Neural cell (in vitro differentiated cells): Measurements from ENCODE around the gene PMEPA1. TPM values are rescaled to one million over a fixed set of nuclear protein-coding genes. Genes with fewer than 3 reads are reported as not detected.

Source experiments
- H2AFZ ChIP-seq: fragments of 200-600, 300-800 bp; sonication (generic), shearing (Covaris generic); 2 replicates; pipeline ENCODE4 v1.6.0; 2014; ENCODE audit warnings: low read depth, mild to moderate bottlenecking, antibody characterized with exemption, low read length, moderate library complexity
- H3F3A ChIP-seq: fragments of 200-600 bp; shearing (Covaris generic); 2 replicates; pipeline ENCODE4 v1.6.1; 2016; ENCODE audit warnings: mild to moderate bottlenecking, moderate library complexity, mixed read lengths, antibody characterized with exemption, low read length; ENCODE audit not compliant: insufficient read depth, poor library complexity, severe bottlenecking
- H3K27ac ChIP-seq: fragments of 200-600, 300-800 bp; sonication (generic), shearing (Covaris generic); 2 replicates; pipeline ENCODE4 v1.5.1; 2014; ENCODE audit warnings: mild to moderate bottlenecking, low read length, moderate library complexity
- H3K27me3 ChIP-seq: fragments of 300-800, 200-600 bp; sonication (generic), shearing (Covaris generic); 2 replicates; pipeline ENCODE4 v1.6.0; 2014; ENCODE audit warnings: mild to moderate bottlenecking, low read depth, low read length, moderate library complexity; ENCODE audit not compliant: insufficient read depth
- H3K36me3 ChIP-seq: fragments of 300-800, 200-600 bp; sonication (generic), shearing (Covaris generic); 2 replicates; pipeline ENCODE4 v1.5.1; 2014; ENCODE audit warnings: mild to moderate bottlenecking, antibody characterized with exemption, low read length, moderate library complexity; ENCODE audit not compliant: insufficient read depth
- H3K4me2 ChIP-seq: fragments of 300-800, 200-600 bp; sonication (generic), shearing (Covaris generic); 2 replicates; pipeline ENCODE4 v1.6.0; 2014; ENCODE audit warnings: mild to moderate bottlenecking, low read length
- H3K4me3 ChIP-seq: fragments of 300-800, 200-600 bp; sonication (generic), shearing (Covaris generic); 2 replicates; pipeline ENCODE4 v1.5.1; 2014; ENCODE audit warnings: mild to moderate bottlenecking, low read length, moderate library complexity
- H3K79me2 ChIP-seq: fragments of 200-600 bp; shearing (Covaris generic); replicated peaks from 2 replicates; pipeline ENCODE4 v1.6.0; 2014; ENCODE audit warnings: mild to moderate bottlenecking, low read length, moderate library complexity; ENCODE audit not compliant: insufficient read depth
- H3K9ac ChIP-seq: fragments of 300-800, 200-600 bp; sonication (generic), shearing (Covaris generic); 2 replicates; pipeline ENCODE4 v1.6.1; 2016; ENCODE audit warnings: mild to moderate bottlenecking, low read length, mixed read lengths
- H3K9me2 ChIP-seq: fragments of 200-600 bp; shearing (Covaris generic); 2 replicates; pipeline ENCODE4 v1.6.1; 2016; ENCODE audit warnings: mild to moderate bottlenecking, low read length, mixed read lengths; ENCODE audit not compliant: insufficient read depth
- H3K9me3 ChIP-seq: fragments of 200-600, 300-800 bp; sonication (generic), shearing (Covaris generic); 2 replicates; pipeline ENCODE4 v1.6.1; 2016; ENCODE audit warnings: mild to moderate bottlenecking, mixed run types, low read length, moderate library complexity, mixed read lengths
- H4K20me1 ChIP-seq: fragments of 200-600 bp; shearing (Covaris generic); 2 replicates; pipeline ENCODE4 v1.6.1; 2016; ENCODE audit warnings: mild to moderate bottlenecking, mixed run types; ENCODE audit not compliant: insufficient read depth
- EP300 ChIP-seq: fragments of 450-650 bp; conservative IDR thresholded peaks from 2 replicates; pipeline ENCODE4 v1.6.1; 2014; ENCODE audit warnings: antibody characterized with exemption, mild to moderate bottlenecking, moderate library complexity; ENCODE audit not compliant: poor library complexity, severe bottlenecking
- MXI1 ChIP-seq: fragments of 450-650 bp; conservative IDR thresholded peaks from 2 replicates; pipeline ENCODE4 v1.6.1; 2014; ENCODE audit warnings: antibody characterized with exemption, mild to moderate bottlenecking; ENCODE audit not compliant: poor library complexity, severe bottlenecking
- POLR2AphosphoS5 ChIP-seq: IDR thresholded peaks from 2 replicates; pipeline ENCODE4 v1.6.1; 2012
- RAD21 ChIP-seq: fragments of 450-650 bp; conservative IDR thresholded peaks from 2 replicates; pipeline ENCODE4 v1.6.1; 2014; ENCODE audit warnings: antibody characterized with exemption, mild to moderate bottlenecking, moderate library complexity
- REST ChIP-seq: IDR thresholded peaks from 2 replicates; pipeline ENCODE4 v1.6.1; 2012; ENCODE audit warnings: borderline replicate concordance
- SMC3 ChIP-seq: fragments of 450-650 bp; conservative IDR thresholded peaks from 2 replicates; pipeline ENCODE4 v1.6.1; 2014; ENCODE audit warnings: antibody characterized with exemption, mild to moderate bottlenecking, moderate library complexity; ENCODE audit not compliant: poor library complexity
- TAF1 ChIP-seq: IDR thresholded peaks from 2 replicates; pipeline ENCODE4 v1.6.1; 2012; ENCODE audit warnings: low read depth
- polyA plus RNA-seq: library from polyadenylated mRNA; depleted of rRNA; stranded (reverse); fragments of >200 nt; gene quantifications from 2 replicates; pipeline ENCODE4 v1.2.3, GENCODE V29; 2014
- TF ChIP-seq, protein P1 (sequence below): fragments of 450-650 bp; IDR thresholded peaks from 2 replicates; pipeline ENCODE4 v1.5.1; 2014; ENCODE audit warnings: antibody characterized with exemption, mild to moderate bottlenecking, moderate library complexity; ENCODE audit not compliant: poor library complexity, severe bottlenecking

The PMEPA1 gene
- polyA plus RNA-seq, 1 donor from 2014 or later = 5.0 TPM

DNA sequence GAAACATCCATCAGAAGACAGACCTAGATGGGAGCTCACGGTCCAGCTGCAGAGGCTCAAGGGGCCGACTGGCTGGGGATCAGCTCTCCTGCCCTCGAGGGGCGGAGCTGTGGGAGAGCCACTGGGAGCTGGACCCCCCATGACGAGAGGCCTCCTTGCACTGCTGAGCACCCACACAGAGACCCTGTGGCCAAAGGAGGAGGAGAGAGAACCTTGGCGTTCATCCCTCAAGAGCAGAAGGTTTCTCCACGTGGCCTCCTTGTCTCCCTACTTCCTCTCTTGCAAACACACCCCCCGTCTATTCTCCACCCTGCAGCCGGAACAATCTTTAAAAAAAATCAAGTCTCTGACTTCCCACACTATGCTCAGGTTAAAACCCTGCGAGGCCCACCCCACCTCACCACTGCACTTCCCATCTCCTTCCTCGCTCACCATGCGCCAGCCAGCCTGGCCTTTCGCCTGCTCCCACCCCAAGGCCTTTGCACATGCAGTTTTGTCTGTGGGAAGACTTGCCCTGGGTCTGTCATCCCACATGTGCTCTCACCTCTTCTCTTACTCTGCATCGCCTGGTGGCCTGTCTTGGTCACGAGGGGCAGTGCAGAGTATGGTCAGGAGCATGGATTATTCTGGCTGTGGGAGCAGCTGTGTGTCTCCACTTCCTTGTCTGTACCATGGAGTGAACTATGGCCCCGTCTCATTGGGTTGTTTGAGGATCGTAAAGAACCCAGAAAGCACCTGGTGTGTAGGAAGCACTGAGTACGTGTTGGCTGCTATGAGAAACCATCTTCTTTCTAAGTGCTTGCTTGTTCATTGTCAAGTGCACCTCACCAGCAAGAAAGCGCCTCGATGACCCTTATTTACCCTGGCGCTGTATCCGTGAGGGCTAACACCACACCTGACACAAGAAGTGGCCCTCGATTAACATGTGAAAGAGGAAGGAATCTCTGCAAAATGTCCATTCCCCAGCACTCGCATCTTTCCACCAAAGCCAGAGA, 32.9 kb downstream of the PMEPA1 start:
- H4K20me1 ChIP-seq = no peaks in the 10 kb centered on the region
- H3K36me3 ChIP-seq = no peaks in the 10 kb centered on the region
- H3K27ac ChIP-seq = no peak overlapping the region
- H3K79me2 ChIP-seq = peaks cover 12% of the 10 kb centered on the region
- no peak overlapping the region for H3K4me2 ChIP-seq
- no peak overlapping the region for H3K4me3 ChIP-seq
- H3K27me3 ChIP-seq = no peaks in the 10 kb centered on the region
- no peak for TF ChIP-seq RAD21
- TF ChIP-seq, protein P1, sequence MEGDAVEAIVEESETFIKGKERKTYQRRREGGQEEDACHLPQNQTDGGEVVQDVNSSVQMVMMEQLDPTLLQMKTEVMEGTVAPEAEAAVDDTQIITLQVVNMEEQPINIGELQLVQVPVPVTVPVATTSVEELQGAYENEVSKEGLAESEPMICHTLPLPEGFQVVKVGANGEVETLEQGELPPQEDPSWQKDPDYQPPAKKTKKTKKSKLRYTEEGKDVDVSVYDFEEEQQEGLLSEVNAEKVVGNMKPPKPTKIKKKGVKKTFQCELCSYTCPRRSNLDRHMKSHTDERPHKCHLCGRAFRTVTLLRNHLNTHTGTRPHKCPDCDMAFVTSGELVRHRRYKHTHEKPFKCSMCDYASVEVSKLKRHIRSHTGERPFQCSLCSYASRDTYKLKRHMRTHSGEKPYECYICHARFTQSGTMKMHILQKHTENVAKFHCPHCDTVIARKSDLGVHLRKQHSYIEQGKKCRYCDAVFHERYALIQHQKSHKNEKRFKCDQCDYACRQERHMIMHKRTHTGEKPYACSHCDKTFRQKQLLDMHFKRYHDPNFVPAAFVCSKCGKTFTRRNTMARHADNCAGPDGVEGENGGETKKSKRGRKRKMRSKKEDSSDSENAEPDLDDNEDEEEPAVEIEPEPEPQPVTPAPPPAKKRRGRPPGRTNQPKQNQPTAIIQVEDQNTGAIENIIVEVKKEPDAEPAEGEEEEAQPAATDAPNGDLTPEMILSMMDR = no peak
- TF ChIP-seq TAF1 = no peak
- TF ChIP-seq MXI1 = no peak
- no peak for TF ChIP-seq REST
- TF ChIP-seq EP300 = no peak
- TF ChIP-seq SMC3 = no peak
- no peaks in the 10 kb centered on the region for H3K9me2 ChIP-seq
- no peak overlapping the region for H2AFZ ChIP-seq
- H3K9me3 ChIP-seq = no peaks in the 10 kb centered on the region
- no peak overlapping the region for H3K9ac ChIP-seq
- H3F3A ChIP-seq = no peaks in the 10 kb centered on the region

GRCh38 chr20:57675773-57676172, 34.0 kb downstream of the PMEPA1 start:
- H3K36me3 ChIP-seq = no peaks in the 10 kb centered on the region
- no peaks in the 10 kb centered on the region for H3K9me3 ChIP-seq
- H4K20me1 ChIP-seq = no peaks in the 10 kb centered on the region
- H2AFZ ChIP-seq = no peak overlapping the region
- H3K9ac ChIP-seq = no peak overlapping the region
- H3K27ac ChIP-seq = no peak overlapping the region
- H3F3A ChIP-seq = no peaks in the 10 kb centered on the region
- no peak overlapping the region for H3K4me3 ChIP-seq
- H3K9me2 ChIP-seq = no peaks in the 10 kb centered on the region
- no peak overlapping the region for H3K4me2 ChIP-seq
- peaks cover 13% of the 10 kb centered on the region for H3K79me2 ChIP-seq
- TF ChIP-seq EP300 = no peak
- TF ChIP-seq POLR2AphosphoS5 = no peak
- no peak for TF ChIP-seq REST
- no peak for TF ChIP-seq MXI1
- TF ChIP-seq RAD21 = no peak
- no peak for TF ChIP-seq SMC3
- no peaks in the 10 kb centered on the region for H3K27me3 ChIP-seq
